GM12878 (cell line): Measurements from ENCODE around the gene FNDC3B. TPM values are rescaled to one million over a fixed set of nuclear protein-coding genes. Genes with fewer than 3 reads are reported as not detected.

Experiments used
- BACH1 ChIP-seq: fragments of 450-650 bp; IDR thresholded peaks from 2 replicates; pipeline ENCODE4 v1.6.1; 2017; ENCODE audit warnings: mild to moderate bottlenecking, borderline replicate concordance
- BMI1 ChIP-seq: fragments of 450-650 bp; IDR thresholded peaks from 2 replicates; pipeline ENCODE4 v1.6.1; 2016; ENCODE audit warnings: mild to moderate bottlenecking, moderate library complexity, borderline replicate concordance
- CBX3 ChIP-seq: fragments of 200-600 bp; sonication (generic); IDR thresholded peaks from 2 replicates; pipeline ENCODE4 v1.6.1; 2016; ENCODE audit warnings: low read depth, borderline replicate concordance
- CBX5 ChIP-seq: sonication (generic); IDR thresholded peaks from 2 replicates; pipeline ENCODE4 v1.6.1; 2016; ENCODE audit warnings: low read depth, moderate library complexity, mild to moderate bottlenecking, inconsistent platforms
- CUX1 ChIP-seq: IDR thresholded peaks from 2 replicates; pipeline ENCODE4 v1.6.1; 2012; ENCODE audit warnings: improper control_type of control experiment, low read depth, low read length; ENCODE audit not compliant: insufficient replicate concordance
- ESRRA ChIP-seq: IDR thresholded peaks from 2 replicates; pipeline ENCODE4 v1.6.1; 2012; ENCODE audit warnings: mild to moderate bottlenecking, low read length, improper control_type of control experiment
- HCFC1 ChIP-seq: fragments of 150-350 bp; IDR thresholded peaks from 2 replicates; pipeline ENCODE4 v1.6.1; 2014; ENCODE audit warnings: low read length
- HDAC6 ChIP-seq: fragments of 200-600 bp; sonication (generic); IDR thresholded peaks from one replicate; pipeline ENCODE4 v1.8.0; 2017; ENCODE audit warnings: antibody characterized with exemption; ENCODE audit not compliant: unreplicated experiment
- HSF1 ChIP-seq: fragments of 150-350 bp; IDR thresholded peaks from 2 replicates; pipeline ENCODE4 v1.6.1; 2014; ENCODE audit warnings: mild to moderate bottlenecking, low read depth, low read length
- IRF4 ChIP-seq: IDR thresholded peaks from 2 replicates; pipeline ENCODE4 v1.6.1; 2011; ENCODE audit warnings: low read depth, low read length
- KAT2A ChIP-seq: conservative IDR thresholded peaks from 2 replicates; pipeline ENCODE4 v1.6.1; 2011; ENCODE audit warnings: low read depth, low read length; ENCODE audit not compliant: control insufficient read depth
- KDM1A ChIP-seq: fragments of 200-600 bp; sonication (generic); IDR thresholded peaks from 2 replicates; pipeline ENCODE4 v1.6.1; 2016; ENCODE audit warnings: borderline replicate concordance
- MEF2B ChIP-seq: fragments of 450-650 bp; IDR thresholded peaks from 2 replicates; pipeline ENCODE4 v1.6.1; 2018; ENCODE audit warnings: mild to moderate bottlenecking, moderate library complexity; ENCODE audit not compliant: partially characterized antibody, poor library complexity, severe bottlenecking
- MYB ChIP-seq: fragments of 150-350 bp; IDR thresholded peaks from 2 replicates; pipeline ENCODE4 v1.6.1; 2014; ENCODE audit warnings: mild to moderate bottlenecking, low read depth, low read length, borderline replicate concordance
- MYC ChIP-seq: IDR thresholded peaks from 2 replicates; pipeline ENCODE4 v1.6.1; 2011; ENCODE audit warnings: mild to moderate bottlenecking, low read length, moderate library complexity, inconsistent platforms; ENCODE audit not compliant: insufficient read depth, insufficient replicate concordance, insufficient read length, severe bottlenecking
- NFXL1 ChIP-seq: fragments of 450-650 bp; IDR thresholded peaks from 2 replicates; pipeline ENCODE4 v1.6.1; 2017; ENCODE audit warnings: antibody characterized with exemption, mild to moderate bottlenecking, borderline replicate concordance
- NFYB ChIP-seq: IDR thresholded peaks from 2 replicates; pipeline ENCODE4 v1.6.1; 2011; ENCODE audit warnings: low read depth, mild to moderate bottlenecking, low read length, improper control_type of control experiment, moderate library complexity; ENCODE audit not compliant: insufficient read depth
- NRF1 ChIP-seq: conservative IDR thresholded peaks from 2 replicates; pipeline ENCODE4 v1.6.1; 2011; ENCODE audit warnings: mild to moderate bottlenecking, low read depth, low read length, improper control_type of control experiment
- RB1 ChIP-seq: fragments of 450-650 bp; formaldehyde crosslinking; IDR thresholded peaks from 2 replicates; pipeline ENCODE4 v1.6.1; 2017; ENCODE audit warnings: mild to moderate bottlenecking, borderline replicate concordance
- RCOR1 ChIP-seq: conservative IDR thresholded peaks from 2 replicates; pipeline ENCODE4 v1.6.1; 2012; ENCODE audit warnings: low read depth, low read length, improper control_type of control experiment
- TARDBP ChIP-seq: IDR thresholded peaks from 2 replicates; pipeline ENCODE4 v1.6.1; 2016; ENCODE audit warnings: borderline replicate concordance
- USF2 ChIP-seq: IDR thresholded peaks from 2 replicates; pipeline ENCODE4 v1.6.1; 2011; ENCODE audit warnings: low read depth, low read length, improper control_type of control experiment, borderline replicate concordance
- ZNF24 ChIP-seq: fragments of 450-650 bp; IDR thresholded peaks from 2 replicates; pipeline ENCODE4 v1.6.1; 2017; ENCODE audit warnings: antibody characterized with exemption, mild to moderate bottlenecking
- ZNF274 ChIP-seq: IDR thresholded peaks from one replicate; pipeline ENCODE4 v1.8.0; 2011; ENCODE audit not compliant: insufficient read length, insufficient read depth
- polyA plus RNA-seq, 11 experiments: library from polyadenylated mRNA; depleted of rRNA in 4 of 11; unstranded in 6 of 11; stranded (reverse) in 5 of 11; fragments of >200 nt; fragmentation: Nextera tagmentation in 4 of 11; fragmentation: Illumina TruSeq in 1 of 11; extraction: Ambion mirVana in 4 of 11; extraction: Trizol in 1 of 11; gene quantifications; 1 replicate in 1 of 11; 2 replicates in 10 of 11; pipeline versions ENCODE4 v1.2.1 to v1.2.3, GENCODE V29; 2011 to 2016; ENCODE audit warnings: inconsistent platforms in 2 of 11, missing spikeins in 2 of 11, low read depth in 1 of 11
- total RNA-seq, 4 experiments: library from RNA; depleted of rRNA in 3 of 4; stranded (reverse); fragments of >200 nt in 3 of 4; fragmentation: Illumina TruSeq in 1 of 4; extraction: Trizol in 1 of 4; gene quantifications; 2 replicates each; pipeline versions ENCODE4 v1.2.1 to v1.2.3, GENCODE V29; 2013 to 2021

The FNDC3B gene
- total and polyA plus RNA-seq, 10 of the 15 experiments (the other 5 are each of a cell fraction or from before 2014, with no cell fraction given): 7.9 to 35.0 (median 18.5) TPM

GRCh38 chr3:172270557-172271166 is 231.3 kb downstream of the FNDC3B start (continued):
- TF ChIP-seq RCOR1: no peak
- no peak for TF ChIP-seq MYC
- no peak for TF ChIP-seq KAT2A
- TF ChIP-seq ESRRA: no peak
- no peak for TF ChIP-seq CUX1
- TF ChIP-seq MEF2B: peak; percentile 57
- TF ChIP-seq HCFC1: no peak
- no peak for TF ChIP-seq NFXL1
- peak; percentile 71; the same call in 1 of the 2 replicates for TF ChIP-seq BACH1
- no peak for TF ChIP-seq ZNF24
- no peak for TF ChIP-seq MYB
- TF ChIP-seq CBX5: no peak
- TF ChIP-seq HSF1: no peak
- no peak for TF ChIP-seq BMI1
- TF ChIP-seq USF2: no peak
- TF ChIP-seq KDM1A: no peak
- no peak for TF ChIP-seq NRF1
- TF ChIP-seq CBX3: no peak
- no peak for TF ChIP-seq NFYB
- TF ChIP-seq IRF4: peak; percentile 92
- TF ChIP-seq TARDBP: no peak
- no peak for TF ChIP-seq ZNF274
- TF ChIP-seq HDAC6: no peak
- TF ChIP-seq RB1: no peak
